Measurements from ENCODE around the gene CHST9.

- no peak for TF ChIP-seq CTCF (IDR thresholded peaks at IDR 0.05)
- TF ChIP-seq POLR2A (IDR thresholded peaks at IDR 0.05), result no peak
Measured at GRCh38 chr18:26893996-26894395, 291.1 kb downstream of the CHST9 start.
